GM18508 (cell line): Measurements from ENCODE around the gene TAOK2.
"Not testable (repeated sequence)": the region's sequence is repeated elsewhere in the genome, so short reads cannot be mapped to it uniquely, and the experiment has no call there.

Experiments used
- ATAC-seq: cut with Tn5 transposase; IDR thresholded peaks from one replicate; pipeline ENCODE4 v1.9.1; 2021; ENCODE audit warnings: moderate number of reproducible peaks; ENCODE audit not compliant: insufficient read depth, unreplicated experiment

TAOK2 gene

DNA sequence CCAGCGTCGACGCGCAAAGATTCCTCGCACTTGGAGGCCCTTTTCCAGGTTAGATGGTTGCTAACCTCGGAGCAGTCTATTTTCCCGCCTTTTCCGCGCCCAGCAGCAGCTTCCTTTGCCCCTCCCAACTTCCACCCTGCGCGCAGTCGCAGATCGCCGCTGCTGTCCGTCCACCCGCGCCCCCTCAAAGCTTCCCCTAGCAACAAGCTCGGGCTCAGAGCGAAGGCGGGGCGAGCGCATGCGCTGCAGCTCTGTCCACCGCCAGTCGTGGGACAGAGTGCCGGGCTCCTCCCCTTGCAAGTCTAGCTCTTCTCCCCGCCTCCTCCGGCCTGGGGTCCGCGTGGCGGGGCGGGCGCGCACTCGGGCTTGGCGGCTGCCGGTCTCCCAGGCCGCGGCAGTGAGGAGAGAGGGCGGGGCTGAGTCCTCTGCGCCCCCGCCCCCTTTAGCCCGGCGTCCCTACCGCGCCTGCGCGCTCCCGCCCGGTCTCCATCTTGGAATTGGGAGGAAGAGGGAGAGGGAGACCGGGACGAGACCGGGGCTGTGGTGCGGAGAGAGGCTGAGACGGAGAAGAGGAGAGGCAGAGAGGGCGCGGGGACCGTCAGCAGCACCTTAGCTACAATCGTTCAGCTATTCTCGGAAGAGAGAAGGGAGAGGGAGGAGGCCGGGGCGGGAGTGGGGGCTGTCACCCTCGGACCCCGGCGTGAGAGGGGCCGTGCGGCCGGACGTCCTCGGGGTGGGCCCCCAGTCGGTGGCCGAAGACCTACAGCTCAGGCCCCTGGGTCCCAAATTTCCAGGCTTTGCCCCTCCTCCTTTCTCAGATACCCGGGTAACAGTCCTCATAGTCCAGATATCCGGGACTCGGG, at the start of gene TAOK2:
TAOK2 (plus strand) TSS at position 485 of the 863 bp plus-strand sequence. CDS start 3,905 bp downstream, outside the sequence.
- ATAC-seq, result peak; percentile 52

- no peak for ATAC-seq
Measured at GRCh38 chr16:29925105-29925756, 48.4 kb upstream of the TAOK2 start.

DNA sequence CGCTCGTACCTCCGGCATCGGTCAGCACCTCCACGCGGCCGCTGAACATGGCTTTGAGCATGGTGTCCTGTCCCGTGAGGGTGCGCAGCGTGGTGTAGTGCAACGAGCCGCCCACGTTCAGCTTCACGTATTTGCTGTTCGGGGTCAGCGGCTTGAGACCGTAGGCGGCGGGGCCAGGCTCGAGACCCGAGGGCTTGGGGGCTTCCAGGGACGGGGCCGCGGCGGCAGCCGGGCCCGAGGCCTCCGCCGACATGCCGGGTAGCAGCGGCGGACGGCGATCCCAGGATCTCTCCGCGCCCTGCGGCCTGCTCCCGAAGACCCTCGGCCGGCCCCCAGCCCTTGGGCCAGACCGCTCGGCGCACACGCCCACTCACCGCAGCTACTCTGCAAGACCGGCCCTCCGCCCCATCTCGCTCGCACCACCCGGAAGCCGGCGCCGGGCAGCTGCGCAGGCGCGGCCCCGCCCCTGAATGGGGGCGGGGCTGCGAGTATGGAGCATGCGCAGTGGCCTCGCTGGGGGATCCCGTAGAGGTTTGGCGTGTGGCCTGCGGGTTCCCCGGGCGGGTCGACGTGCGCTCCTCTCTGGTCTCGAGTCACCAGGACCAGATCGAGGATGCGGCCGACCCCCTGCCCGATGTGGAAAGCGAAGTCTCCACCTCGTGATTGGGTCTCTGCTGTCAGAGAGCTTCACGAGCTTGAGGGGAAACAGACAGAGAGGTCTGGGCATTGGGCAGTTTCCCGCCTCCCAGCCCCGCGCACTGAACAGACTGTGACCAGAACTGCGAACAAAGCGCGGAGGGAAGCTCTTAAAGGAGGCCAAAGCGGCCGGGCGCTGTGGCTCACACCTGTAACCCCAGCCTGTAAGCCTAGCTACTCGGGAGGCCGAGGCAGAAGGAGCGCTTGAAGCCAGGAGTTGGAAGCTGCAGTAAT, 47.6 kb upstream of the TAOK2 start, which contains the start of gene KCTD13:
KCTD13 (minus strand) TSS at position 446 of the 930 bp plus-strand sequence; CDS start at position 253, 193 bp downstream.
- ATAC-seq, result peak; percentile 53

GRCh38 chr16:29926711-29927052, 47.0 kb upstream of the TAOK2 start:
- no peak for ATAC-seq

DNA sequence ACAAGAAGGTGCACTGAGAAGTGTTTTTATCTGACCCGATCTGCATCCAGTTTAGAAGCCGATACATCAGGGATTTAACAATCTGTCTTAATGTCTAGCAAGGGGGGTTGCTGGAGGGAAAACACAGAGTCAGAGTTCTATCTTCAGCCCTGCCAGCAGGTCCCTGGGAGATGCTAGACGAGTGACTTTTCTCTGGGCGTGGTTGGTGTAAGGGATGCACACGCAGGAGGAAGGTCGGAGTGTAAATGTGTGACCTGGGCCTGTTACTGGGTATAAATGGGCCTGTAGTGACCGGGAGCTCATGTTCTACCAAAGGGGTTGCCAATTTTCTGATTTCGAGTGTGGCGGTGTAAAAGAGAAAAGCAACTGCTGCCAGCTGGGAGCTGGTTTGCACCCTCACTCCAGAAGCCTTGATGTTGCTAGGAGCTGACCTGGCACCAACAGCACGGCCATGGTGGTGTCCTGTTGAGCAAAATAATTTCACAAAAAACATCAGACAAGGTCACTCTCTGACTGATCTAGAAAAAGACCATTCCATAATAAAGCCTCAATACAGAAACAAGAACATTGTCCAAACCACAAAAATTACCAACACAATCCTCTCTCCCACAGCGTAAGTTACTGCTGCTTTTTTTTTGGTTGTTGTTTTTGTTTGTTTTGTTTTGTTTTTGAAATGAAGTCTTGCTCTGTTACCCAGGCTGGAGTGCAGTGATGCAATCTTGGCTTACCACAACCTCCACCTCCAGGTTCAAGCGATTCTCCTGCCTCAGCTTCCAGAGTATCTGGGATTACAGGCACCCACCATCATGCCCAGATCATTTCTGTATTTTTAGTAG, 46.4 kb upstream of the TAOK2 start:
- ATAC-seq, result no peak

- not testable (repeated sequence) for ATAC-seq
Measured at GRCh38 chr16:29931750-29932149, 41.9 kb upstream of the TAOK2 start.

- no peak for ATAC-seq
Measured at GRCh38 chr16:29940656-29941055, 33.0 kb upstream of the TAOK2 start.

- ATAC-seq, result no peak
Measured at GRCh38 chr16:29943846-29944799, 29.5 kb upstream of the TAOK2 start.

DNA sequence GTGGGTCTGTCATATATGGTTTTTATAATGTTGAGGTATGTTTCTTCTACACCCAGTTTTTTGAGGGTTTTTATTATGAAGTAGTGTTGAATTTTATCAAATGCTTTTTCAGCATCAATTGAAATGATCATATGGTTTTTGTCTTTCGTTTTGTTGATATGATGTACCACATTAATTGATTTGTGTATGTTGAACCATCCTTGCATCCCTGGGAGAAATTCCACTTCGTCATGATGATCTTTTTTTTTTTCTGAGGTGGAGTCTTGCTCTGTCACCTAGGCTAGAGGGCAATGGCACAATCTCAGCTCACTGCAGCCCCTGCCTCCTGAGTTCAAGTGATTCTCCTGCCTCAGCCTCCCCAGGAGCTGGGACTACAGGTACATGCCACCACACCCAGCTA, 25.8 kb upstream of the TAOK2 start:
- no peak for ATAC-seq

DNA sequence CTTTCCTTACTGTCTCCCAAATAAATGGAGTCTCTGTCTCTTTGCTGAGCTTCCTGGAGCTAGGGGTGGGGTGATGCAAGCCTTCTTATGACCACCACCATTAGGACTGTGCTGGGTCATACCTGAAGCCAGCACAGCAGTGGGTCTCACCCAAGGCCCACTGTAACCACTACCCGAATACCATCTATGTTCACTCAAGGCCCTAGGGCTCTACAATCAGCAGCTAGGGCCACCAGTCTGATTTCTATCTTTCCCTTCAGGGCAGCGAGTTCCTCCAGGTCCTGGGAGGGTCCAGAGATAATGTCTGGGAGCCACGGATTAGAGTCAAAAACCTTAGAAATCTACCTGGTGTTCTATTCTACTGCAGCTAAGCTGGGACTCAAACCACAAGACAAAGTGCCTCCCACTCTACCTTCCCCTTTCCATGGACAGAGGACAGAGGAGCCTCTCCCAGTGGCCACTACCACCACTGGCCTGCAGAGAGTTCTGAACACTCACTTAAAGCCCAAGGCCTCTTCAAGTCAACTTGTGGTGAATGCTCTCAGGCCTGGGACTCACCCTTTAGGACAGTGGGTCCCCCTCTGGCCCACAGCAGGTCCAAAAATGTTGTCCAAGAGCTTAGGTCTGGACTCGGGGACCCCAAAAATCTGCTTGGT, 22.7 kb upstream of the TAOK2 start:
- ATAC-seq, result no peak

DNA sequence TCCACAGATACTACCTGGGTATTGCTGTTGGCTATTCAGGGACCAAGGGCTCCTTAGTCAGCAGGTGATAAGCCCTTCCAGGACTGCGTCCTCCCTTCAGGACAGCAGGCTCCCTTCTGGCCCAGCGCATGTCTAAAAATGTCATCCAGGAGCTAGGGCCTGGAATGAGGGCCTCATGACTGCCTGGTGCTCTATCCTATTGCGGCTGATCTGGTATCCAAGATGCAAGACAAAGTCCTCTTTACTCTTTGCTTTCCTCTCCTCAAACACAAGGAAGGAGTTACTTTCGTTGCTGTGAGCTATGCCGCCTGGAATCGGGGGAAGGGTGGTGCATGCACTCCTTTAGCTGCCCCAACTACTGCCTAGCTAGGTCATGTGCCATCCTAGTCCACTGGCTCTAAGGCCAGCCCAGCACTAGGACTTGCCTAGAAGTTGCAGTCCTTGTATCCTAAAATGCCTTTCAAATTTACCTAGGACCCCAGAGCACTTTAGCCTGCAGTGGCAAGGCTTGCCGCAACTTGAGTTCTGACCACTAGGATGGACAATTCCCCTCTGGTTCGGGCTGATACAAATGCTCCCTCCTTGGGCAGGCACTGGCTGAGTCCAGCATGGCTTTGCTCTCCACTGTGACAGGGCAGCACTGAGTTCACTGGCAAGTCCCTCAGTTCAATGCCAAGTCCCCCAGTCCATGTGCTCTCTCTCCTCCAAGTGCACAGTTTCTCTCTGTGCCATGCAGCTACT, 21.9 kb upstream of the TAOK2 start:
- no peak for ATAC-seq

DNA sequence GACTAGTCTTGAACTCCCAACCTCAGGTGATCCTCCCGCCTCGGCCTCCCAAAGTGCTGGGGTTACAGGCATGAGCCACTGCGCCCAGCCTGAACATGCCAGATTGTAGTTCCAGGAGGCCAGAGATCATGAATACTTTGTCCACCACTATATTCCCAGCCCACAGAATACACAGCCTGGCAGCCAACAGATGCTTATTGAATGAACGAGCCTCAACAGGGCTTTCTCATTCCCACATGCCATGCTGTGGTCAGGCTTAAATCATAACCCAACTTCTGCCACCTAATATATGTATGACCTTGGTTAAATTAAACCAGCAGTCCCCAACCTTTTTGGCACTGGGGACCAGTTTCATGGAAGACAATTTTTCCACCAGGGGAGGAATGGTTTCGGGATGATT, 14.9 kb upstream of the TAOK2 start:
- ATAC-seq, result no peak

DNA sequence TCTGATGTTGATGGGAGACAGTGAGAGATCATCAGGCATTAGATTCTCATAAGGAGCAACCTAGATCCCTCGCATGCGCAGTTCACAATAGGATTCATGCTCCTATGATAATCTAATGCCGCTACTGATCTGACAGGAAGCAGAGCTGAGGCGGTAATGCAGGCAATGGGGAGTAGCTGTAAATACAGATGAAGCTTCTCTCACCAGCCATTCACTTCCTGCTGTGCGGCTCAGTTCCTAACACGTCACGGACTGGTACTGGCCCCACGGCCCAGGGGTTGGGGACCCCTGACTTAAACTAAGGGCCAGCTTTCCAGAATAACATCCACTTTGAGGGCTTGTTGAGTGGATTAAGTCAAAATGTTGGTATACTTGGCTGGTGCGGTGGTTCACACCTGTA, 14.4 kb upstream of the TAOK2 start:
- ATAC-seq, result no peak

DNA sequence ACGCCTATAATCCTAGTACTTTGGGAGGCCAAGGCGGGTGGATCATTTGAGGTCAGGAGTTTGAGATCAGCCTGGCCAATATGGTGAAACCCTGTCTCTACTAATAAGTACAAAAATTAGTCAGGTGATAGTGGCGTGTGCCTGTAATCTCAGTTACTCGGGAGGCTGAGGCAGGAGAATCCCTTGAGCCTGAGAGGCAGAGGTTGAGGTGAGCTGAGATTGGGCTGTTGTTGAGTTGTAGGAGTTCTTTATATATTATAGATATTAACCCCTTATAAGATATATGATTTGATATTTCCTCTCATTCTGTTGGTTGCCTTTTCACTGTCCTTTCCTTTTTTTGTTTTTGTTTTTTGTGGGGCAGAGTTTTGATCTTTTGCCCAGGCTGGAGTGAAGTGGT, 13.8 kb upstream of the TAOK2 start:
- not testable (repeated sequence) for ATAC-seq

DNA sequence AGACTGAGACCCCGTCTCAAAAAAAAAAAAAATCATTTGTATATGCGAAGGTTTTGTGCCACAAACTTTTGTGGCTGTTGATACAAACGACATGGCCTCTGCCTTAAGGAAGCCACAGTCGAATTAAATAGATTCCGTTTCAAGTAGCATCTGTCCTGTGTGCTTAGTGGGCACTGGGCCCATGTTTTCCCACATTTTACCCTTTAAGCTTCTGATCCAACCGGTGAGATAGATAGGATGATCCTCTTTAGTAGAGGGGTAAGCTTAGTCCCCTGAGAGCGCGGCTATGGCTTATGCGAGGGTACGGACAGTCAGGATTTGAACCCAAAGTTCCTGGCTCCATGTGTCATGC, 12.6 kb upstream of the TAOK2 start:
- ATAC-seq, result no peak

- no peak for ATAC-seq
Measured at GRCh38 chr16:29961479-29962343, 12.0 kb upstream of the TAOK2 start, which contains the start of gene TMEM219. TMEM219 (plus strand) TSS chr16:29962079; CDS start chr16:29963144, 1,065 bp downstream.
